Small intestine (tissue), 7 donors: ENCODE data around the gene FZR1. TPM values are rescaled to one million over a fixed set of nuclear protein-coding genes. Genes with fewer than 3 reads are reported as not detected.
"Not testable (repeated sequence)": the region's sequence is repeated elsewhere in the genome, so short reads cannot be mapped to it uniquely, and the experiment has no call there.

Experiments
- DNase-seq, 2 donors: peaks; one replicate each; pipeline versions ENCODE4 v3.0.0 to v3.0.0-alpha.2; 2013
- FAIRE-seq: peaks from 2 replicates; lab custom pipeline; 2012; peaks lifted over from hg19 to GRCh38; lab: Jason Lieb, UNC
- H3K27ac ChIP-seq, 3 donors: one replicate each; pipeline ENCODE4 v1.5.1; 2013; ENCODE audit warnings: low read length in 2 of 3, mild to moderate bottlenecking in 2 of 3, control low read depth in 1 of 3, inconsistent platforms in 1 of 3, low read depth in 1 of 3, moderate library complexity in 1 of 3
- H3K27me3 ChIP-seq, 3 donors: one replicate each; pipeline ENCODE4 v1.6.1; 2013; ENCODE audit warnings: low read length in 3 of 3, inconsistent platforms in 1 of 3; ENCODE audit not compliant: control insufficient read depth in 3 of 3, insufficient read depth in 3 of 3
- H3K36me3 ChIP-seq, 3 donors: one replicate each; pipeline ENCODE4 v1.6.1; 2013; ENCODE audit warnings: low read length in 3 of 3, inconsistent platforms in 1 of 3, low read depth in 1 of 3, mild to moderate bottlenecking in 1 of 3, moderate library complexity in 1 of 3; ENCODE audit not compliant: control insufficient read depth in 3 of 3, insufficient read depth in 2 of 3
- H3K4me1 ChIP-seq, 3 donors: one replicate each; pipeline ENCODE4 v1.6.1; 2013; ENCODE audit warnings: low read length in 2 of 3, inconsistent platforms in 1 of 3, low read depth in 1 of 3, mild to moderate bottlenecking in 1 of 3, moderate library complexity in 1 of 3; ENCODE audit not compliant: control insufficient read depth in 3 of 3, insufficient read depth in 2 of 3
- H3K4me3 ChIP-seq, 3 donors: one replicate each; pipeline ENCODE4 v1.5.1; 2013; ENCODE audit warnings: low read length in 3 of 3, control low read depth in 1 of 3, inconsistent platforms in 1 of 3, low read depth in 1 of 3, mild to moderate bottlenecking in 1 of 3, moderate library complexity in 1 of 3
- H3K9me3 ChIP-seq, 2 donors: one replicate each; pipeline ENCODE4 v1.6.1; 2013; ENCODE audit warnings: low read depth in 1 of 2, low read length in 1 of 2; ENCODE audit not compliant: control insufficient read depth in 2 of 2, insufficient read depth in 1 of 2
- WGBS, 3 donors: extraction: QIAGEN DNeasy Blood & Tissue Kit; methylation state at CpG; one replicate each; pipeline ENCODE4 v1.1.7; 2013; 5-methylcytosine and 5-hydroxymethylcytosine counted together
- polyA plus RNA-seq, 4 donors: library from polyadenylated mRNA; stranded (reverse) in 3 of 4; unstranded in 1 of 4; fragments of 200-250 nt in 3 of 4; fragments of 120-200 nt in 1 of 4; gene quantifications; one replicate each; pipeline versions ENCODE4 v1.2.1 to v1.2.3, GENCODE V29; 2013
- donor health status: healthy with polysubstance abuse.
- donor health status: control.
- donor health status: control.
- donor health status: Bipolar disorder and iron deficiency.
- donor health status: healthy.

FZR1 gene
- polyA plus RNA-seq, 4 donors = 29.5 to 39.0 (median 32.6) TPM

DNA sequence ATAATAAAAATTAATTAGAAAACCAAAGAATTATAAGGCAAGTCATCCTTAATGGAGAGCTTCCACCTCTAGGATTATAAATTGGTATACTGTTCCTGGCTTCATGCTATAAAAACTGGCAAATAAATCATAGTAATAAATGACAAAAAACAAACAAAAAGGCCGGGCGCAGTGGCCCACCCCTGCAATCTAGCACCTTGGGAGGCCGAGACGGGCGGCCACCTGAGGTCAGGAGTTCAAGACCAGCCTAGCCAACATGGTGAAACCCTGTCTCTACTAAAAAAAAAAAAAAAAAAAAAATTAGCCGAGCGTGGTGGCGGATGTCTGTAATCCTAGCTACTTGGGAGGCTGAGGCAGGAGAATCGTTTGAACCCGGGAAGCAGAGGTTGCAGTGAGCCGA, 63.9 kb downstream of the FZR1 start:
- H3K9me3 ChIP-seq, FAIRE-seq: not testable (repeated sequence)

GRCh38 chr19:3570606-3571011, 64.5 kb downstream of the FZR1 start:
- H3K27me3 ChIP-seq = no peaks in the 10 kb centered on the region
- no peak overlapping the region for H3K27ac ChIP-seq
- no peak overlapping the region for H3K4me3 ChIP-seq
- FAIRE-seq (no peak), DNase-seq (no peak)
- peaks cover 0 to 4% of the 10 kb centered on the region in 2 donors for H3K9me3 ChIP-seq
- H3K4me1 ChIP-seq = peaks cover 0 to 17% (median 0%) of the 10 kb centered on the region in 3 donors
- WGBS, 3 donors = 55 to 79% (median 72%) methylated on average over 7 of the region's 7 CpGs
- H3K36me3 ChIP-seq = peaks cover 0 to 14% (median 0%) of the 10 kb centered on the region in 3 donors

More for the DNA sequence above, 63.9 kb downstream of the FZR1 start:
- H3K27me3 ChIP-seq, H3K27ac ChIP-seq, H3K36me3 ChIP-seq, DNase-seq, H3K4me3 ChIP-seq: not testable (repeated sequence)
- 32 to 72% (median 47%) methylated on average over 8 to 11 of the region's 11 CpGs for WGBS, 3 donors
- peaks cover 0 to 17% (median 0%) of the 10 kb centered on the region in 3 donors for H3K4me1 ChIP-seq

DNA sequence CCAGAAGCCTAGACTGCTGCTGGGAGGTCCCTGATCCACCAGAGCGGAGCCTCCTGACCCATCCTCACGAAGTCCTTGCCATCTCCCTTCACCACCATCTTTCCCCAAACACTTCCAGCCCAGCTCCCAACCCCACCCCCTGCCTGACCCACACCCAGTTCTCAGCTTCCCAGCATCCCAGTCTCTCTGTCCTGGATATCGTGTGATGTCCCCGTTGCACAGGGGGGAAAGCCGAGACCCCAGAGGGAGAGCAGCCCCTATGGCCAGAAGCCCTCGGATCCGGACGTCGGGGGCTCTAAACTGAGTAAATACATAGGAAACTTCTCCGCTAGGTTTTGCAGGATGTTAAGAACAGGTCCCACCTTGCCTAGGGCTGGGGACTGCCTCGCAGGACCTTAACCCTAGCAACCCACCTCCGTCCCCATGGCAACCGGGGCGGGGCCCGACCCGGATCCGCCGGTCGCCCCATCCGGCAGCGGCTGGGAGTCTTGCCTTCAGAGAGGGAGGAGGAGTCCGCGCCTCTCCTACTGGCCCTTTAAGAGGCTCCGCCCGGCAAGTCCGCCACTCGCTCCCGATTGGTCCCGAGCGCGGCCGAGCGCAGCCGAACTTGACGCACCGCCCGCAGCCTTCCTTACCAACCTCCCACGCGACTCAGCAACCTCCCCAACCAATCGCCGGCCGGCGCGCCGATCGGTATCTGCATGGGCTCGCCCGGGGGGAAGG, 66.2 kb downstream of the FZR1 start:
- DNase-seq = peak; percentile 100
- no peak for FAIRE-seq
- H3K9me3 ChIP-seq = peaks cover 0 to 4% of the 10 kb centered on the region in 2 donors
- WGBS, 3 donors = 2 to 3% (median 2%) methylated on average over 35 to 48 of the region's 48 CpGs
- peak overlapping the region in 2 of 3 donors; percentile 28 to 47 for H3K27ac ChIP-seq
- no peaks in the 10 kb centered on the region for H3K27me3 ChIP-seq
- H3K36me3 ChIP-seq = peaks cover 0 to 21% (median 0%) of the 10 kb centered on the region in 3 donors
- H3K4me1 ChIP-seq = peaks cover 0 to 27% (median 4%) of the 10 kb centered on the region in 3 donors
- peak overlapping the region; percentile 39 to 91 (median 45) for H3K4me3 ChIP-seq

GRCh38 chr19:3572855-3573161, 66.7 kb downstream of the FZR1 start, which contains the start of gene HMG20B:
TSS of gene HMG20B (plus strand) at chr19:3572944. CDS start at chr19:3573310, 366 bp downstream.
- peaks cover 0 to 27% (median 4%) of the 10 kb centered on the region in 3 donors for H3K4me1 ChIP-seq
- H3K27ac ChIP-seq = peak within 1 kb of the TSS; percentile 49 to 69 (median 62)
- peaks cover 0 to 4% of the 10 kb centered on the region in 2 donors for H3K9me3 ChIP-seq
- DNase-seq (no peak), FAIRE-seq (no peak)
- peak within 1 kb of the TSS; percentile 79 to 91 (median 88) for H3K4me3 ChIP-seq
- H3K27me3 ChIP-seq = no peaks in the 10 kb centered on the region
- 0 to 1% (median 0%) methylated on average over 15 to 30 of the region's 30 CpGs for WGBS, 3 donors
- H3K36me3 ChIP-seq = peaks cover 0 to 21% (median 0%) of the 10 kb centered on the region in 3 donors

- peaks cover 0 to 4% of the 10 kb centered on the region in 2 donors for H3K9me3 ChIP-seq
- DNase-seq = no peak
- no peak for FAIRE-seq
- H3K4me1 ChIP-seq = peaks cover 0 to 27% (median 4%) of the 10 kb centered on the region in 3 donors
- H3K36me3 ChIP-seq = peaks cover 0 to 25% (median 0%) of the 10 kb centered on the region in 3 donors
- H3K27ac ChIP-seq = peak overlapping the region; percentile 49 to 69 (median 62)
- peak overlapping the region; percentile 79 to 91 (median 88) for H3K4me3 ChIP-seq
- 0 to 1% (median 1%) methylated on average over 32 to 60 of the region's 60 CpGs for WGBS, 3 donors
- H3K27me3 ChIP-seq = no peaks in the 10 kb centered on the region
These were observed 67.2 kb downstream of the FZR1 start for GRCh38 chr19:3573162-3573857.

DNA sequence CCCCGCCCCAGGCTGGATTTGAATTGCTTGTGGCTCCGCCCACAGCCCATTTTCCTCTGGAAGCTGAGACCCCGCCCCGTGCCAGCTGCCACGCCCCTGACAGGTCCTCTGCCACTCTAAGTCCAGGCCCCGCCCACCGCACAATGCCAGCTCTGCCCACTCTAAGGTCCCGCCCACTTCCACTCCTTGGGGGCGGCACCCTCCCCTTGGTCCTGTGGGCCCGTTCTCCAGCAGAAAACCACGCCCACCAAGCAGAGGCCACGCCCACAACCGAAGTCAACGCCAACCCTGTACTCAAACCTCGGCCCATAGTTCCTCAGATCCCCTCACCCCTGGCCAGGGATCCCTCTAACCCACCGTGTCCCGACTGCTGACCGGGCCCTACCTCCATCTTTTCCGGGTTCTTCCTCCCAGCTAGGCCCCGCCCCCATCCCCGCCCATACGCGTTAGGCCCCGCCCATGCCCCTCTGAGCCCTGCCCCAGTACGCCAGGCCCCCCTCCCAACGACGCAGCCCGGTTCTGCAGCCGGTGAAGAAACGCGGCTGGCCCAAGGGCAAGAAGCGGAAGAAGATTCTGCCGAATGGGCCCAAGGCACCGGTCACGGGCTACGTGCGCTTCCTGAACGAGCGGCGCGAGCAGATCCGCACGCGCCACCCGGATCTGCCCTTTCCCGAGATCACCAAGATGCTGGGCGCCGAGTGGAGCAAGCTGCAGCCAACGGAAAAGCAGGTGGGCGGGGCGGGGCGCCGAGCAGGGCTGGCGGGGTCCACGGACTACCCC, 67.9 kb downstream of the FZR1 start:
- peak; percentile 88 to 92 for DNase-seq
- Histone ChIP-seq H3K27me3 (no peaks in the 10 kb centered on the region), H3K4me1 (peaks cover 0 to 27% (median 4%) of the 10 kb centered on the region in 3 donors), H3K27ac (no peak overlapping the region), H3K4me3 (peak overlapping the region; percentile 79 to 91 (median 88)), H3K9me3 (peaks cover 0 to 4% of the 10 kb centered on the region in 2 donors), H3K36me3 (peaks cover 0 to 29% (median 0%) of the 10 kb centered on the region in 3 donors)
- no peak for FAIRE-seq
- WGBS, 3 donors = 60 to 71% (median 69%) methylated on average over 51 to 55 of the region's 55 CpGs

DNA sequence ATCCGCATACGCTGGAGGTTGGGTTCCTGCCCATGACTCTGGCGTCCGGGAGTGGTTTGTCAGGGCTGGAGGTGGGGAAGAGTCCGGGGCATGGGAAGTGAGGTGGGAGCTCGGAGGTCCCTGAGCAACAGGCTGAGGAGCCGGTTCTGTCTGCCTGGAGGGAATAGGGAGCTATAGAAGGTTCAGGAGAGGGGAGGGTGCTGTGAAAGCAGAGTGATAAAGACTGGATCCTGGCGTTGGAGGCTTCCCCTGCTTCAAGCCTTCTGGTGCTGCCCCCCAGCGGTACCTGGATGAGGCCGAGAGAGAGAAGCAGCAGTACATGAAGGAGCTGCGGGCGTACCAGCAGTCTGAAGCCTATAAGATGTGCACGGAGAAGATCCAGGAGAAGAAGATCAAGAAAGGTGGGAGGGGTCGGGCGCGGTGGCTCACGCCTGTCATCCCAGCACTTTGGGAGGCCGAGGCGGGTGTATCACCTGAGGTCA, 69.2 kb downstream of the FZR1 start:
- H3K4me3 ChIP-seq = no peak overlapping the region
- 90% methylated on average over 19 of the region's 19 CpGs for WGBS, 3 donors
- H3K4me1 ChIP-seq = peaks cover 0 to 27% (median 4%) of the 10 kb centered on the region in 3 donors
- no peak for DNase-seq
- H3K27ac ChIP-seq = no peak overlapping the region
- peaks cover 0 to 29% (median 0%) of the 10 kb centered on the region in 3 donors for H3K36me3 ChIP-seq
- no peaks in the 10 kb centered on the region for H3K27me3 ChIP-seq
- peaks cover 0 to 4% of the 10 kb centered on the region in 2 donors for H3K9me3 ChIP-seq
- no peak for FAIRE-seq
